B cell (primary cell): ENCODE measurements around the gene NTN5. TPM values are rescaled to one million over a fixed set of nuclear protein-coding genes. Genes with fewer than 3 reads are reported as not detected.

Experiments
- ATAC-seq: fragments of 200-7000 bp; cut with Tn5 transposase; one replicate; pipeline ENCODE4 v1.10.0; 2021; ENCODE audit warnings: low read depth, mild to moderate bottlenecking, moderate number of reproducible peaks, moderate library complexity
- CTCF ChIA-PET: fragments of 350-600 bp; sonication (Branson Sonifier 250); formaldehyde crosslinking; loops from one replicate; lab custom pipeline; 2021; ENCODE audit warnings: antibody characterized with exemption, inconsistent platforms; lab: Charles Lee
- POLR2A ChIA-PET: fragments of 350-600 bp; sonication (Branson Sonifier 250); formaldehyde crosslinking; loops from one replicate; lab custom pipeline; 2021; ENCODE audit warnings: antibody characterized with exemption; lab: Charles Lee
- DNase-seq: peaks from one replicate; pipeline ENCODE4 v3.0.0; 2013
- H2AFZ ChIP-seq: 2 replicates; pipeline ENCODE4 v1.6.1; 2012; ENCODE audit warnings: mild to moderate bottlenecking, low read depth, low read length; ENCODE audit not compliant: insufficient read depth, poor library complexity, severe bottlenecking
- H3K27ac ChIP-seq, 2 donors: 1 replicate in 1 of 2; 2 replicates in 1 of 2; pipeline ENCODE4 v1.5.1; 2012 to 2013; ENCODE audit warnings: low read length in 2 of 2, mild to moderate bottlenecking in 2 of 2, moderate library complexity in 1 of 2
- H3K27me3 ChIP-seq, 4 experiments: fragments of 200-600 bp in 1 of 4; sonication (generic) in 1 of 4; replicated peaks in 1 of 4; 1 replicate in 2 of 4; 2 replicates in 2 of 4; pipeline versions ENCODE4 v1.6.1 to v1.7.0; 2013 to 2016; ENCODE audit warnings: low read length in 3 of 4, mild to moderate bottlenecking in 2 of 4, mixed read lengths in 1 of 4, moderate library complexity in 1 of 4; ENCODE audit not compliant: insufficient read depth in 4 of 4, control insufficient read depth in 3 of 4; ENCODE audit errors: control extremely low read depth in 1 of 4
- H3K36me3 ChIP-seq, 2 experiments: replicated peaks in 1 of 2; 1 replicate in 1 of 2; 2 replicates in 1 of 2; pipeline versions ENCODE4 v1.6.1 to v1.7.1; 2013; ENCODE audit warnings: low read length in 1 of 2; ENCODE audit not compliant: insufficient read depth in 2 of 2, control insufficient read depth in 1 of 2; ENCODE audit errors: control extremely low read depth in 1 of 2, extremely low read depth in 1 of 2
- H3K4me1 ChIP-seq, 2 donors: fragments of 200-600 bp in 1 of 2; sonication (generic) in 1 of 2; 1 replicate in 1 of 2; 2 replicates in 1 of 2; pipeline versions ENCODE4 v1.5.1 to v1.6.1; 2013 to 2017; ENCODE audit warnings: low read length in 2 of 2; ENCODE audit not compliant: control insufficient read depth in 2 of 2, insufficient read depth in 2 of 2
- H3K4me2 ChIP-seq: replicated peaks from 2 replicates; pipeline ENCODE3; 2012; ENCODE audit warnings: mild to moderate bottlenecking, low read depth, low read length; ENCODE audit not compliant: poor library complexity, severe bottlenecking
- H3K4me3 ChIP-seq, 5 experiments: fragments of 200-600 bp in 1 of 5; sonication (generic) in 1 of 5; 1 replicate in 3 of 5; 2 replicates in 2 of 5; pipeline versions ENCODE4 v1.5.1 to v1.7.0; 2011 to 2016; ENCODE audit warnings: low read length in 4 of 5, mild to moderate bottlenecking in 4 of 5, low read depth in 2 of 5, control low read depth in 1 of 5, moderate library complexity in 1 of 5; ENCODE audit not compliant: insufficient read depth in 1 of 5; ENCODE audit errors: control extremely low read depth in 1 of 5, extremely low read depth in 1 of 5
- H3K79me2 ChIP-seq: fragments of 200-600 bp; sonication (generic); one replicate; pipeline ENCODE4 v1.6.0; 2016; ENCODE audit warnings: low read length; ENCODE audit not compliant: control insufficient read depth, insufficient read depth
- H3K9ac ChIP-seq: fragments of 200-600 bp; sonication (generic); 2 replicates; pipeline ENCODE4 v1.6.1; 2017; ENCODE audit warnings: mild to moderate bottlenecking, low read length, moderate library complexity
- H3K9me3 ChIP-seq, 3 donors: one replicate each; pipeline versions ENCODE4 v1.6.1 to v1.7.1; 2013; ENCODE audit warnings: low read length in 2 of 3; ENCODE audit not compliant: control insufficient read depth in 2 of 3, insufficient read depth in 1 of 3; ENCODE audit errors: control extremely low read depth in 1 of 3
- H4K20me1 ChIP-seq: 2 replicates; pipeline ENCODE4 v1.6.0; 2012; ENCODE audit warnings: mild to moderate bottlenecking, low read length; ENCODE audit not compliant: insufficient read depth, control insufficient read depth, poor library complexity, severe bottlenecking
- H3K27ac Mint-ChIP-seq: one replicate; pipeline ENCODE4 v1.8.0; 2021; ENCODE audit warnings: mixed read lengths
- H3K27me3 Mint-ChIP-seq: one replicate; pipeline ENCODE4 v1.8.0; 2021; ENCODE audit warnings: mixed read lengths
- H3K4me1 Mint-ChIP-seq: one replicate; pipeline ENCODE4 v1.8.0; 2021; ENCODE audit warnings: mixed read lengths
- H3K4me3 Mint-ChIP-seq: one replicate; pipeline ENCODE4 v1.8.0; 2021; ENCODE audit warnings: mixed read lengths
- H3K9me3 Mint-ChIP-seq: one replicate; pipeline ENCODE4 v1.8.0; 2022; ENCODE audit warnings: mixed read lengths; ENCODE audit not compliant: insufficient read depth
- CTCF ChIP-seq: fragments of 200-600 bp; IDR thresholded peaks from one replicate; pipeline ENCODE4 v1.8.0; 2022; ENCODE audit warnings: antibody characterized with exemption, mild to moderate bottlenecking
- EZH2 ChIP-seq: IDR thresholded peaks from 2 replicates; pipeline ENCODE4 v1.6.1; 2012; ENCODE audit warnings: borderline replicate concordance, low read depth, mild to moderate bottlenecking, moderate library complexity, low read length; ENCODE audit not compliant: insufficient read depth, poor library complexity, severe bottlenecking
- WGBS: methylation state at CpG from one replicate; pipeline ENCODE4 v1.1.5; 2013; ENCODE audit warnings: missing lambda C conversion rate; ENCODE audit not compliant: insufficient coverage; 5-methylcytosine and 5-hydroxymethylcytosine counted together
- intact Hi-C: fragments of 100-400 bp; cut with micrococcal nuclease; formaldehyde crosslinking; loops from one replicate; pipeline ENCODE4 v1.10.0; 2022
- polyA plus RNA-seq: library from polyadenylated mRNA; depleted of rRNA; stranded (reverse); fragments of >200 nt; gene quantifications from 2 replicates; pipeline ENCODE4 v1.2.3, GENCODE V29; 2012
- total RNA-seq, 2 donors: library from RNA; stranded (reverse); fragments of 120-200 nt in 1 of 2; gene quantifications; 1 replicate in 1 of 2; 2 replicates in 1 of 2; pipeline versions ENCODE4 v1.2.3 to v1.2.4, GENCODE V29; 2013 to 2022

NTN5 gene
- total and polyA plus RNA-seq, 2 donors (not counting 1 experiment from before 2014, with no cell fraction given): 1.2 to 1.8 TPM

GRCh38 chr19:48678201-48678600 lies 5.4 kb upstream of the NTN5 start:
- Histone ChIP-seq H4K20me1 (no peaks in the 10 kb centered on the region), H3K4me2 (no peak overlapping the region), H3K9ac (no peak overlapping the region), H3K4me1 (peaks cover 4 to 10% of the 10 kb centered on the region in 2 donors), H3K36me3 (no peaks in the 10 kb centered on the region), H3K4me3 (no peak overlapping the region), H3K79me2 (no peaks in the 10 kb centered on the region), H3K27me3 (no peaks in the 10 kb centered on the region), H3K27ac (no peak overlapping the region), H2AFZ (no peak overlapping the region), H3K9me3 (no peaks in the 10 kb centered on the region)
- peaks cover 6% of the 10 kb centered on the region for H3K27me3 Mint-ChIP-seq
- ChIA-PET POLR2A (interaction anchor here (0.5 kb wide), 1 partner anchor 52 kb away, joined by 5 read pairs; no protein-coding TSS in a partner anchor), CTCF (interaction anchor here (1.3 to 5.4 kb wide), 4 partner anchors 15 to 158 kb away, joined by 3 to 51 read pairs (median 4); partner anchors contain the start of genes CA11 and HSD17B14)
- no peak overlapping the region for H3K27ac Mint-ChIP-seq
- DNase-seq (no peak), ATAC-seq (no peak)
- no peak overlapping the region for H3K4me3 Mint-ChIP-seq
- intact Hi-C loops: no loop called here
- 90% methylated on average over 2 of the region's 4 CpGs for WGBS
- peaks cover 6% of the 10 kb centered on the region for H3K4me1 Mint-ChIP-seq
- no peaks in the 10 kb centered on the region for H3K9me3 Mint-ChIP-seq
- TF ChIP-seq CTCF (no peak), EZH2 (no peak)

- Mint-ChIP-seq H3K4me3 (no peak overlapping the region), H3K27me3 (peaks cover 6% of the 10 kb centered on the region), H3K4me1 (peaks cover 6% of the 10 kb centered on the region), H3K27ac (no peak overlapping the region), H3K9me3 (no peaks in the 10 kb centered on the region)
- H3K9ac ChIP-seq: no peak overlapping the region
- CTCF ChIA-PET: interaction anchor here (1.7 to 5.4 kb wide), 3 partner anchors 32 to 165 kb away, joined by 5 to 51 read pairs (median 7); partner anchors contain the start of gene CA11
- no peaks in the 10 kb centered on the region for H3K27me3 ChIP-seq
- TF ChIP-seq CTCF (no peak), EZH2 (no peak)
- POLR2A ChIA-PET: no interaction called here
- WGBS: 92% methylated on average over 13 of the region's 13 CpGs
- no peak overlapping the region for H2AFZ ChIP-seq
- H3K79me2 ChIP-seq: no peaks in the 10 kb centered on the region
- peaks cover 4 to 10% of the 10 kb centered on the region in 2 donors for H3K4me1 ChIP-seq
- no peak for ATAC-seq
- no peak overlapping the region for H3K4me2 ChIP-seq
- no peaks in the 10 kb centered on the region for H3K36me3 ChIP-seq
- H3K4me3 ChIP-seq: no peak overlapping the region
- H3K9me3 ChIP-seq: no peaks in the 10 kb centered on the region
- intact Hi-C loops: no loop called here
- H4K20me1 ChIP-seq: no peaks in the 10 kb centered on the region
- no peak overlapping the region for H3K27ac ChIP-seq
- DNase-seq: no peak
Measured at GRCh38 chr19:48676887-48677286, 4.1 kb upstream of the NTN5 start.
